SK-N-MC (cell line): ENCODE data around the gene TSPEAR.

ENCODE experiments used
- DNase-seq: peaks from one replicate; pipeline ENCODE4 v3.0.0-alpha.2; 2011; ENCODE audit warnings: low read depth, low spot score
- H3K27ac ChIP-seq: fragments of 200-600 bp; sonication (generic); 2 replicates; pipeline ENCODE4 v1.5.1; 2016; ENCODE audit warnings: mixed run types
- H3K36me3 ChIP-seq: fragments of 200-600 bp; sonication (generic); 2 replicates; pipeline ENCODE4 v1.6.1; 2017; ENCODE audit warnings: antibody characterized with exemption, low read length, mixed read lengths; ENCODE audit not compliant: insufficient read depth
- H3K4me3 ChIP-seq: fragments of 200-600 bp; sonication (generic); 2 replicates; pipeline ENCODE4 v1.5.1; 2016
- H3K9ac ChIP-seq: fragments of 200-600 bp; sonication (generic); 2 replicates; pipeline ENCODE4 v1.8.0; 2017; ENCODE audit warnings: mixed run types, mixed read lengths; ENCODE audit not compliant: insufficient read length
- H3K9me3 ChIP-seq: fragments of 200-600 bp; sonication (generic); 2 replicates; pipeline ENCODE4 v1.6.1; 2017; ENCODE audit warnings: low read depth, mild to moderate bottlenecking, antibody characterized with exemption, low read length, moderate library complexity, mixed read lengths
- EZH2 ChIP-seq: fragments of 200-600 bp; sonication (generic); IDR thresholded peaks from one replicate; pipeline ENCODE4 v1.6.1; 2017; ENCODE audit warnings: antibody characterized with exemption
- FOXP2 ChIP-seq: optimal IDR thresholded peaks from 2 replicates; pipeline ENCODE3; 2011; ENCODE audit warnings: mild to moderate bottlenecking, moderate library complexity; ENCODE audit not compliant: insufficient read depth; ENCODE audit errors: extremely low read length, control extremely low read depth
- POLR2AphosphoS5 ChIP-seq: IDR thresholded peaks from 2 replicates; pipeline ENCODE4 v1.6.1; 2012; ENCODE audit warnings: mild to moderate bottlenecking, low read depth, low read length, borderline replicate concordance

The TSPEAR gene

GRCh38 chr21:44658541-44658910 lies 52.8 kb downstream of the TSPEAR start:
- DNase-seq, result no peak
- peaks cover 2% of the 10 kb centered on the region; the same call in 1 of the 2 replicates for H3K9me3 ChIP-seq
- no peak overlapping the region for H3K4me3 ChIP-seq
- H3K27ac ChIP-seq, result no peak overlapping the region
- H3K9ac ChIP-seq, result no peak overlapping the region
- TF ChIP-seq EZH2, result no peak
- TF ChIP-seq FOXP2, result no peak
- no peak for TF ChIP-seq POLR2AphosphoS5
- H3K36me3 ChIP-seq, result peaks cover 39% of the 10 kb centered on the region; the same call in 1 of the 2 replicates

GRCh38 chr21:44657635-44658540 lies 53.5 kb downstream of the TSPEAR start, which contains the start of gene KRTAP12-3:
Gene KRTAP12-3 (plus strand): TSS chr21:44657932. CDS start chr21:44657980, 48 bp downstream.
- peaks cover 39% of the 10 kb centered on the region; the same call in 1 of the 2 replicates for H3K36me3 ChIP-seq
- no peak within 1 kb of the TSS for H3K4me3 ChIP-seq
- H3K9ac ChIP-seq, result no peak within 1 kb of the TSS
- peaks cover 2% of the 10 kb centered on the region; the same call in 1 of the 2 replicates for H3K9me3 ChIP-seq
- H3K27ac ChIP-seq, result no peak within 1 kb of the TSS
- DNase-seq, result no peak
- no peak for TF ChIP-seq FOXP2
- no peak for TF ChIP-seq POLR2AphosphoS5
- TF ChIP-seq EZH2, result no peak

DNA sequence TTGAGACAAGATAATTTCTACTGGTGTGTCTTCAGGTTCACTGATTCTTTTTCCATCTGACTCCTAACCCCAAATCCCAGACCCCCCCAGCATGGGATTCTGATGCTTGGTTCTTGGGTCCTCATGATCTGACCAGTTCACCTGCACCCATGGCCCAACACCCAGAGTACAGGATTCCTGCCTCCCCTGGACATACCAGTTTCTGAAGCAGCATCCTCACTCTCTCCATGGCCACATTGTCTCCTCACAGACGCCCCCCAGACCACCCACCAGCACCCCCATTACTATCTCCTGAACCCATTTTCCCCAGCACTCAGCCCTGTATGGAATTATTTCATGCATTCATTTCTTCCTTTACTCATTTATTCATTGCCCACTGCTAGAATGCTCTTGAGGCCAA lies 54.5 kb downstream of the TSPEAR start:
- H3K36me3 ChIP-seq, result peaks cover 39% of the 10 kb centered on the region; the same call in 1 of the 2 replicates
- H3K9ac ChIP-seq, result no peak overlapping the region
- no peak for DNase-seq
- TF ChIP-seq POLR2AphosphoS5 (no peak), EZH2 (no peak), FOXP2 (no peak)
- no peak overlapping the region for H3K4me3 ChIP-seq
- H3K27ac ChIP-seq, result no peak overlapping the region
- peaks cover 2% of the 10 kb centered on the region; the same call in 1 of the 2 replicates for H3K9me3 ChIP-seq

DNA sequence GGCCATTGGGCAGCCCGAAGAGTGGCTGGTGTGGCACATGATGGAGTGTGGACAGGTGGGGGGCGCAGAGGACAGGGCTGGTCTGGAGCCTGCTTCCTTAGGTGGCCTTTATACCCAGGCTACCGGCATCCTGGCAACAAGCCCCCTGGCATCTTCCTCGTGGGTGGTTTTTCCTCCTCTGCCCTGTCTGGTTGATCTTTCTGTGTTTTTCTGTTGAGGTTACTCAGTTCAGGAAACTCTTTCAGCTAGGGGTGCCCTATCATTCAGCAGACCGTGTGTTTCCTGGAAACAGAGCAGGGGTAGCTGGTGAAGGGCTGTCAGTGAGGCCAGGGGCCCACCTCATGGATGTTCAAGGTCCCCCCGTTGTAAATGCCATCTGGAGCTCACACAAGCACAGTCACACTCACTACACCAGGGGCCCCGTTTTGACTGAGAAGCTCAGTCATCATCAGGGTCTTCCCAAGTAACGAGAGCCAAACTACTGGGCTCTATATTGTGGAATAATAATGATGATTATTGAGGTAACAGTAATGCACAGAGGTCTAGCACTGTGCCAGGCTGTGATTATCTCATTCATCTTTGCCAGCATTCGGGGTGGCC lies 56.7 kb downstream of the TSPEAR start, which contains the start of gene KRTAP12-4:
TSS of gene KRTAP12-4 (minus strand) at position 84 of the 600 bp plus-strand sequence. CDS start at position 39, 45 bp downstream.
- Histone ChIP-seq H3K9ac (no peak within 1 kb of the TSS), H3K27ac (no peak within 1 kb of the TSS), H3K36me3 (peaks cover 32% of the 10 kb centered on the region; the same call in 1 of the 2 replicates), H3K9me3 (peaks cover 2% of the 10 kb centered on the region; the same call in 1 of the 2 replicates), H3K4me3 (no peak within 1 kb of the TSS)
- DNase-seq, result no peak
- TF ChIP-seq FOXP2 (no peak), POLR2AphosphoS5 (no peak), EZH2 (no peak)

DNA sequence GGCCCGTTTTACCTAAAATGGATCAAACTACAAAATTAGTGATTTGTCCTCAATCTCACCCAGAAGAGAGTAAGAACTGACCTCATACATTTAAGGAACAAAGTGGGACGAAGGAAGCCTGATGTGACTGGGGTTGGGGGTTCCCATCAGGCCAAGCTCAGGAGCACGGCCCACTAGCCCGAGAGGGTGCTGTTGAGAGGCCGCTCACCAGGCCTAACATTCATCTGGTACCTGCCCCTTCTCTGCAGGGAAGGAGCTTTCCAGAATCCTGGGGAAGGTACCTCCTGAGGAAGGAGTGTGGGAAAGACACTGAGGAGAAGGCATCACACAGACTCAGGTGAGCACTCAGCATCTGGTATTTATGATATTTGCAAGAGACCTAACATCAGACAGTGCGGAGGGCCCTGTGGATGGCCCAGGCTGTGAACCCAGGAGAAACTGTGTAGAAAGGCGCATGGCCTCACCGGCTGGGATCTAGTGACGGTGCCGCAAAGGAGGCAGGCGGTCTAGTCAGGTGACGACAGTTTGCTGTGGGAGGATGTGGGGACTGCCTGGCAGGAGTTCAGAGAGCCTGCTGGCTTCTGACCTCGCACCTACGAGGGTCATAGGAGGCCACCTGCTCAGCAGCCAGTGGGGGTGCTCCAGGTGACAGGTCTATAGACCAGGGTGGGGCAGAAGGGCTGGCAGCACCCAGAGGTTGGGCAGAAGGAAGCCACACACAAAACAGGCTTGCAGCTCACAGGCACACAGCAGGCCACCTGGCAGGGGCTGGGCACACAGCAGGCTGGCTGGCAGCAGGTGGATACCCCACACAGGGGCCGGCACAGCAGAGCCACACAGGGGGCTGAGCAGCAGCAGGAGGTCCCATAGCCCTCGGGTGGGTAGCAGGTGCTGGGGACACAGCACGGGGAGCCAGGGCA lies 57.5 kb downstream of the TSPEAR start:
- peaks cover 2% of the 10 kb centered on the region; the same call in 1 of the 2 replicates for H3K9me3 ChIP-seq
- no peak overlapping the region for H3K4me3 ChIP-seq
- no peak for TF ChIP-seq EZH2
- TF ChIP-seq POLR2AphosphoS5, result no peak
- TF ChIP-seq FOXP2, result no peak
- peaks cover 30% of the 10 kb centered on the region; the same call in 1 of the 2 replicates for H3K36me3 ChIP-seq
- no peak overlapping the region for H3K9ac ChIP-seq
- DNase-seq, result no peak
- H3K27ac ChIP-seq, result no peak overlapping the region

GRCh38 chr21:44653123-44653522 lies 58.2 kb downstream of the TSPEAR start:
- peaks cover 23% of the 10 kb centered on the region; the same call in 1 of the 2 replicates for H3K36me3 ChIP-seq
- no peak overlapping the region for H3K27ac ChIP-seq
- H3K9me3 ChIP-seq, result peaks cover 2% of the 10 kb centered on the region; the same call in 1 of the 2 replicates
- no peak for DNase-seq
- no peak overlapping the region for H3K4me3 ChIP-seq
- H3K9ac ChIP-seq, result no peak overlapping the region
- TF ChIP-seq EZH2 (no peak), FOXP2 (no peak), POLR2AphosphoS5 (no peak)

DNA sequence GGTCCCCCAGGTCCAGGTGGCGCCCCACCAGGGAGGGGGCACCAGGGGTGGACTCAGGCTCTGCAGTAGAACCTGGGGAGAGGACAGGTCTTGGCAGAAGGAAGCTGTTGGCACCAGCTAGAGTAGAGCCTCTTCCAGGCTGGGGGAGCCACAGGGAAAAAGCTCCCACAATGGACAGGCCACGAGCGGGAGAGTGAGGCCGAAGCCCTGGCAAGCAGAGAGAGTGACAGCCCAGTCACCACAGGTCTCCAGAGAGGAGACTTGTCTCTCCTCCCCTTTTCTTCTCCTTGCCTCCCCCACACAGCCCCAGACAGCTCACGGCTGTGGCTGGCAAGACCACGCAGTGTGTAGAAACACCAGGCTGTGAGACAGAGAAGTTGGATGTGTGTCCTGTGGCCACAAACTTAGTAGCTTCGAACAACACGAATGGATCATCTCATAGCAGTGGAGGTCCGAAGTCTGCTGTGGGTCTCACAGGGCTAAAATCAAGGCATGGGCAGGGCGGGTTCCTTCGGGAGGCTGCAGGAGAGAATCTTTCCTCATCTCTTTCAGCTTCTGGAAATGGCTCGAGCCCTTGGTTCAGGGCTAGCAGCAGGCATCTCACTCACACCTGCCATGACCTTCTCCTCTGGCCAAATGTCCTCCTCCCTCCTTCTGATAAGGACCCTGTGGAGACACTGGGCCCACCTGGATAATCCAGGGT lies 60.2 kb downstream of the TSPEAR start:
- TF ChIP-seq EZH2 (no peak), FOXP2 (no peak), POLR2AphosphoS5 (no peak)
- no peak overlapping the region for H3K4me3 ChIP-seq
- DNase-seq, result no peak
- no peak overlapping the region for H3K27ac ChIP-seq
- peaks cover 3% of the 10 kb centered on the region; the same call in 1 of the 2 replicates for H3K36me3 ChIP-seq
- no peak overlapping the region for H3K9ac ChIP-seq
- H3K9me3 ChIP-seq, result no peaks in the 10 kb centered on the region
